ENCODE measurements around the gene NUBPL.

Gene NUBPL

DNA sequence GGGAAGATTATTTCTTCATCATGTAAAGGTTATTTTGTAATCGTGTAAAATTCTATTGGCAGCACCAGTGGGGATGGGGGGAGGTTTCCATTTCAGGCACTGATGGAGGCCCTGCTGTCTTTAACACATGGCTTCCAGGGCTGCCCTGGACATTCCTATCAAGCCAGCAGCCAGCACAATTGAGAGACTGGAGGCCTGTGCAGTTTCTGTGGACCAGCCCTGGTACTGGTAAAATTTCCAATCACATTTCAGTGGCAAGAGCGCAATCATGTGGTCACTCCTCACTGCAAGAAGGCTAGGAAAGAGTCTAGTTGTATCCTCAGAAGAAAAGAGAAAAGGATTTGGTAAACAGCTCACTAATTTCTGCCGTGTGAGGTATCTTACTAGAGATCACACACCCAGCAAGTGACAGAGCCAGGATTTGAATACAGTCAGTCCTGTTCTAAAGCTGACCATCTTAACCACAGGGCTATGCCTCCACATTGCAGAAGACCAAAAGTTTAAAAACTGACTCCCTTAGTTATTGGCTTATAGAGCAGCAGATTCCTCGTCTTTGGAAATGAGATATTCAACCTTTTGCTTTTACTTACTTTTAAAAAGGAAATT is 336.5 kb downstream of the NUBPL start:
- H3K4me3 Mint-ChIP-seq: no peak overlapping the region
- peaks cover 27% of the 10 kb centered on the region for H3K27me3 Mint-ChIP-seq
- no peaks in the 10 kb centered on the region for H3K9me3 Mint-ChIP-seq
- no peaks in the 10 kb centered on the region for H3K4me1 Mint-ChIP-seq
- DNase-seq (no peak), ATAC-seq (no peak)
- H3K27ac Mint-ChIP-seq: no peak overlapping the region

DNA sequence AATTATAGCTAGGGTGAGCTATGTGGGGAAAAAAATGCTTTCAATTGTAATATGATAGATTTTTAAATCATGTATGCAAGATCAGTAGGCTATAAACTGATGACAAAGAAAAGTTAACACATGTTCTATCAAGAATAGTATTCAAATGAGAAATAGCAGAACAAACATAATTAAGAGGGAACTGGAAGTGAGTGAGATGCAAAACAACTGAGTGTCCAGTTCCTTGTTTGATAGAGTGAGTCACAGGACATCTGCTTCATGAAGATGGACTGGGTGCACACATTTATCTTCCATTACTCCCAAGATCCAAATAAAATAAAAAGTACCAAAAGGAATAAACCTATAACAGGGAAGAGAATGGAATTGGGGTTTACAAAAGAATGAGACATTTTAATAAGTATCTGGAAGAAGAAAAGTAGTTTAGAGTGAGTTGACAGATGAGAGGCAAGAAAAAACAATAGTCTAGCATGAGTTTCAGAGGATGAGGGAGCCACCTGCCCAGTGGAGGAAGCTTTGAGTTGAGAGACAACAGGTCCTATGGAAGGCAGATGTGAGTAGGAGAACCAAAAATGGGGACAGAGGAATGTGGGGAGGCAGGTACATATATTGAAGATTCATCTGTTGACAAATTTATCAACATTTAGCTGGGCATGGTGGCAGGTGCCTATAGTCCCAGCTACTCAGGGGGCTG is 337.8 kb downstream of the NUBPL start:
- DNase-seq: no peak
- Mint-ChIP-seq H3K4me3 (no peak overlapping the region), H3K27ac (no peak overlapping the region)

DNA sequence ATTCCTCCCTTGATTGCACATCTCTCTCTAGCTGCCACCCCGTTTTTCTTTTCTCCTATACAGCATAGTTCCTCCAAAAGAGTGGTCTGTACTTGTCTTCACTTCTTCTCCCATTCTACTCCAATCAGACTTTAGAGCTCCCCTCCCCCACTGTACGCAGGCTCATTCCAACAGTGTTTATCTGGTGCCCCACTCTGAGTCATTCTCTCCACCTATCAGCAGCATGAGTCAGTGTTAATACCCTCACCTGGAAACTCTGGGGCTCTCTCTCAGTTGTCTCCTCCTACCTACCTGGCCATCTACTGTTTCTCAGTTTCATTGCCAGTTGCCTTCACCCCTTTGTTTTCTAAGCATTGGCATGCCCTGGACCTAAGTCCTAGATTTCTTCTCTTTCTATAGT is 340.8 kb downstream of the NUBPL start:
- Mint-ChIP-seq H3K27me3 (peaks cover 6% of the 10 kb centered on the region), H3K9me3 (no peaks in the 10 kb centered on the region), H3K4me3 (no peak overlapping the region), H3K27ac (no peak overlapping the region), H3K4me1 (no peaks in the 10 kb centered on the region)
- ATAC-seq (no peak), DNase-seq (no peak)

More for the DNA sequence above, 337.8 kb downstream of the NUBPL start:
- peaks cover 24% of the 10 kb centered on the region for H3K27me3 Mint-ChIP-seq
- no peaks in the 10 kb centered on the region for H3K9me3 Mint-ChIP-seq
- no peaks in the 10 kb centered on the region for H3K4me1 Mint-ChIP-seq
- no peak for ATAC-seq

DNA sequence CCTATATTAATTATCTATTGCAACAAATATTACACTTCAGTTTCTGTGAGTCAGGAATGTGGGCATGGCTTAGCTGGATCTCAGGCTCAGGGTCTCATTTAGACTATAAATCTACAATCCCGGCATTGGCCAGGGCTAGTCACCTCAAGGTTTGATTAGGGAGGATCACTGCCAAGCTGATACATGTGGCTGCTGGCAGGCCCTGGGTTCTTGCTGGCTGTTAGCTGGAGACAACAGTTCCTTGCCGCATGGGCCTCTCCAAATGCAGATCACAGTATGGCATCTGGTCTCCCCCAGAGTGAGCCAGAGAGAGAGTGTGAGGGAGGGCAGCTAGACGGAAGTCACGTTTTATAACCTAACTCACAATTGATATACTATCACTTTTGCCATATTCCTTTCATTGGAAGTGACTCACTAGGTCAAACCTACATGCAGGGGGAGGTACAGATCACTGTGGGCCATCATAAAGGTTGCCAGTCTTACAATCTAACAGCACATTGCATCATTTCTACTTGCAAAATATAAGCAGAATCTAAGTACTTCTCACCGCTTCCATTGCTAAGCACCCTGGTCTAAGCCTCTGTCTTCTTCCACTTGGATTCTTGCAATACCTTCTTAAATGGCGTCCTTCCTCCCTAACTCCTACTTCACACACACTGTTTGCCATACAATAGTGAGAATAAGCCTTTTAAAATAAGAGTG is 341.9 kb downstream of the NUBPL start:
- Mint-ChIP-seq H3K27me3 (peaks cover 6% of the 10 kb centered on the region), H3K9me3 (no peaks in the 10 kb centered on the region), H3K4me1 (no peaks in the 10 kb centered on the region), H3K27ac (no peak overlapping the region), H3K4me3 (no peak overlapping the region)
- DNase-seq (no peak), ATAC-seq (no peak)

DNA sequence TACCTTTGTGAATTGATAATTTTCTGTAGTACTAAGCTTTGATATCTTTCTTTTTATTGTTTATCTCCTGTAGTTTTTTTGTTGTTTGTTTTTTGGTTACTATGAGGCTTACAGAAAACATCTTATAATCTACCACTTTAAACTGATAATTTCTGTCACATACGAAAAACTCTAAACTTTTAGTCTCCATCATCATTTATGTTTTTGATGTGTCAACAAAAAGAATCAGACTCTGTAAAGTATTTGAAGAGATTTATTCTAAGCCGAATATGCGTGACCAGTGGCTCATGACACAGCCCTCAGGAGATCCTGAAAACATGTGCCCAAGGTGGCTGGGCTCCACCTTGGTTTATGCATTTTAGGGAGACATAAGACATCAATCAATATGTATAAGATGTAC is 348.8 kb downstream of the NUBPL start:
- ATAC-seq: no peak
- Mint-ChIP-seq H3K27me3 (no peaks in the 10 kb centered on the region), H3K4me3 (no peak overlapping the region), H3K9me3 (peaks cover 19 to 32% of the 10 kb centered on the region in 2 donors), H3K4me1 (no peaks in the 10 kb centered on the region), H3K27ac (no peak overlapping the region)
- DNase-seq: no peak

Data from stimulated activated naive CD8-positive, alpha-beta T cell treated with anti-CD3 and anti-CD28 coated beads, Interleukin-15, amount 100 ng/mL, for 72 hours (primary cell).